HepG2 (cell line): Measurements from ENCODE around the gene MEGF11. TPM values are rescaled to one million over a fixed set of nuclear protein-coding genes. Genes with fewer than 3 reads are reported as not detected.

Experiments
- ATAC-seq: fragments of 200-7000 bp; cut with Tn5 transposase; 3 replicates; pipeline ENCODE4 v1.9.1; 2020; ENCODE audit warnings: mild to moderate bottlenecking, moderate library complexity
- BruUV-seq: library from RNA; stranded (reverse); fragments of 400-500 nt; replicated peaks from 2 replicates; lab custom pipeline; 2021; lab: Mats Ljungman, UMichigan
- CTCF ChIA-PET: fragments of 300-600 bp; formaldehyde crosslinking; extraction: SDS; loops from one replicate; lab custom pipeline; 2021; ENCODE audit warnings: low total read pairs, inconsistent platforms, low intra/inter-chr PET ratio; lab: Yijun Ruan, JAX
- POLR2A ChIA-PET: fragments of 350-600 bp; sonication (Branson Sonifier 250); formaldehyde crosslinking; loops from one replicate; lab custom pipeline; 2020; ENCODE audit warnings: antibody characterized with exemption, inconsistent platforms; lab: Yijun Ruan, JAX
- DNase-seq: peaks from one replicate; pipeline ENCODE4 v3.0.0-alpha.2; 2015; ENCODE audit warnings: low spot score
- FAIRE-seq: peaks from 3 replicates; lab custom pipeline; 2011; peaks lifted over from hg19 to GRCh38; lab: Jason Lieb, UNC
- H2AFZ ChIP-seq: one replicate; pipeline ENCODE4 v1.6.1; 2011; ENCODE audit warnings: low read length, inconsistent platforms
- H3K27ac ChIP-seq: fragments of 300-600 bp; 3 replicates; pipeline ENCODE4 v1.8.0; 2011; ENCODE audit warnings: mixed run types, mild to moderate bottlenecking, mixed read lengths, low read length, inconsistent platforms; ENCODE audit not compliant: insufficient read depth; ENCODE audit errors: extremely low read length
- H3K27me3 ChIP-seq, 2 experiments: fragments of 200-600 bp in 1 of 2; 2 replicates in 1 of 2; 3 replicates in 1 of 2; pipeline versions ENCODE4 v1.6.0 to v1.8.0; 2011; ENCODE audit warnings: low read length in 2 of 2, mild to moderate bottlenecking in 2 of 2, moderate library complexity in 2 of 2, inconsistent platforms in 1 of 2; ENCODE audit not compliant: insufficient read depth in 2 of 2, control insufficient read depth in 1 of 2
- H3K36me3 ChIP-seq, 2 experiments: fragments of 200-600 bp in 1 of 2; replicated peaks in 1 of 2; 2 replicates in 1 of 2; 3 replicates in 1 of 2; pipeline versions ENCODE4 v1.5.1 to v1.8.0; 2011; ENCODE audit warnings: low read length in 2 of 2, inconsistent platforms in 1 of 2; ENCODE audit not compliant: insufficient read depth in 2 of 2, control insufficient read depth in 1 of 2
- H3K4me1 ChIP-seq: 2 replicates; pipeline ENCODE4 v1.5.1; 2012; ENCODE audit warnings: low read length, inconsistent platforms; ENCODE audit not compliant: insufficient read depth
- H3K4me2 ChIP-seq: 2 replicates; pipeline ENCODE4 v1.6.0; 2011; ENCODE audit warnings: low read depth, low read length, inconsistent platforms
- H3K4me3 ChIP-seq, 3 experiments: fragments of 200-600 bp in 1 of 3; sonication (generic), shearing (Covaris generic) in 1 of 3; replicated peaks in 1 of 3; 2 replicates each; pipeline ENCODE4 v1.5.1; 2011 to 2016; ENCODE audit warnings: low read length in 3 of 3, inconsistent platforms in 2 of 3, low read depth in 2 of 3, mild to moderate bottlenecking in 2 of 3, control low read depth in 1 of 3, mixed read lengths in 1 of 3; ENCODE audit not compliant: insufficient read depth in 1 of 3
- H3K79me2 ChIP-seq: one replicate; pipeline ENCODE4 v1.6.1; 2011; ENCODE audit warnings: low read length, inconsistent platforms; ENCODE audit not compliant: insufficient read depth
- H3K9ac ChIP-seq: 2 replicates; pipeline ENCODE4 v1.6.0; 2011; ENCODE audit warnings: mild to moderate bottlenecking, low read depth, low read length, inconsistent platforms; ENCODE audit not compliant: insufficient read depth
- H3K9me3 ChIP-seq: 2 replicates; pipeline ENCODE4 v1.5.1; 2012; ENCODE audit warnings: mild to moderate bottlenecking, low read length
- H4K20me1 ChIP-seq: 2 replicates; pipeline ENCODE4 v1.6.0; 2011; ENCODE audit warnings: inconsistent platforms, mild to moderate bottlenecking, low read length, moderate library complexity; ENCODE audit not compliant: insufficient read depth
- ATF4 ChIP-seq, 2 experiments: fragments of 450-650 bp in 1 of 2; sonication (generic) in 1 of 2; formaldehyde crosslinking; IDR thresholded peaks; 2 replicates each; pipeline versions ENCODE4 v1.5.0 to v1.8.0; 2020 to 2022; ENCODE audit warnings: mild to moderate bottlenecking in 1 of 2, missing genetic modification reagents in 1 of 2
- FOXA3 ChIP-seq: IDR thresholded peaks from 2 replicates; pipeline ENCODE4 v1.6.1; 2016; ENCODE audit warnings: missing genetic modification reagents, missing compliant biosample characterization
- GABPA ChIP-seq, 2 experiments: IDR thresholded peaks; 2 replicates each; pipeline ENCODE4 v1.6.1; 2011 to 2016; ENCODE audit warnings: low read depth in 2 of 2, low read length in 1 of 2, missing biosample characterization in 1 of 2, missing genetic modification characterization in 1 of 2
- GATAD2A ChIP-seq: IDR thresholded peaks from 2 replicates; pipeline ENCODE4 v1.6.1; 2016
- MATR3 ChIP-seq: sonication (generic); formaldehyde crosslinking; IDR thresholded peaks from 2 replicates; pipeline ENCODE4 v1.4.0; 2020; ENCODE audit warnings: missing genetic modification reagents
- SATB2 ChIP-seq: sonication (generic); formaldehyde crosslinking; IDR thresholded peaks from 2 replicates; pipeline ENCODE4 v1.5.0; 2020; ENCODE audit warnings: missing genetic modification reagents
- SP2 ChIP-seq: sonication (generic); formaldehyde crosslinking; IDR thresholded peaks from 2 replicates; pipeline ENCODE4 v1.5.1; 2020; ENCODE audit warnings: mild to moderate bottlenecking, missing genetic modification reagents
- WGBS: methylation state at CpG from one replicate; pipeline ENCODE4 v1.1.6; 2017; ENCODE audit warnings: low lambda C conversion rate; 5-methylcytosine and 5-hydroxymethylcytosine counted together
- in situ Hi-C: cut with HindIII; loops from 2 replicates; pipeline ENCODE4 v1.10.0; 2017; ENCODE audit warnings: low pct_unique_long_range_greater_than_20kb; ENCODE audit not compliant: extremely low pct_ligation_motif_present
- intact Hi-C: fragments of 100-400 bp; cut with micrococcal nuclease; formaldehyde crosslinking; loops from one replicate; pipeline ENCODE4 v1.10.0; 2022; ENCODE audit not compliant: unreplicated experiment
- polyA plus RNA-seq, 8 experiments: library from polyadenylated mRNA; depleted of rRNA in 3 of 8; stranded (reverse) in 7 of 8; unstranded in 1 of 8; fragments of >200 nt; fragmentation: Illumina TruSeq in 4 of 8; extraction: Trizol in 4 of 8; gene quantifications; 2 replicates each; pipeline versions ENCODE4 v1.2.1 to v1.2.3, GENCODE V29; 2011 to 2016; ENCODE audit warnings: low read depth in 4 of 8, missing spikeins in 1 of 8, mixed read lengths in 1 of 8; ENCODE audit not compliant: insufficient read depth in 1 of 8
- total RNA-seq, 5 experiments: library from RNA; depleted of rRNA; stranded (reverse); fragments of >200 nt; fragmentation: Illumina TruSeq; extraction: Trizol; gene quantifications; 2 replicates each; pipeline ENCODE4 v1.2.3, GENCODE V29; 2016; ENCODE audit warnings: low read depth in 1 of 5
- TF ChIP-seq, protein P1 (sequence below): IDR thresholded peaks from 2 replicates; pipeline ENCODE4 v1.6.1; 2016

The MEGF11 gene
- total and polyA plus RNA-seq, 2 of the 13 experiments (the other 11 are each of a cell fraction or from before 2014, with no cell fraction given): not detected

DNA sequence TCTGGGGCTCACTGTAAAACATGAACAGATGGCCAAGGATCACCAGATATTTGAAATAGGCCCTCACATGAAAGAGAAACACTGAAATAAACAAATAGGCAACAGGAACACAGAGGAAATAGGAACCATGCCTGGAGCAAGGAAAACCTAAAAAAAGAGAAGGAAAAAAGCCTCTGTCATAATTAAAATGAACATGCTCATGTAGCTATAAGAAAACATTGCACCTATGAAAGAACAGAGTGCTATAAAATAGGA lies 281.9 kb downstream of the MEGF11 start:
- FAIRE-seq (no peak), ATAC-seq (no peak), DNase-seq (no peak)
- no peak overlapping the region for H3K9ac ChIP-seq
- H3K27me3 ChIP-seq: peaks cover 4 to 36% of the 10 kb centered on the region in 2 experiments; a peak in 4 of 5 replicates
- no TSS peak for BruUV-seq
- ChIA-PET POLR2A (no interaction called here), CTCF (no interaction called here)
- no peaks in the 10 kb centered on the region for H4K20me1 ChIP-seq
- H3K9me3 ChIP-seq: no peaks in the 10 kb centered on the region
- intact Hi-C loops: no loop called here
- no peak overlapping the region for H3K4me2 ChIP-seq
- H3K36me3 ChIP-seq: no peaks in the 10 kb centered on the region
- peak overlapping the region; percentile 15 for H2AFZ ChIP-seq
- no peaks in the 10 kb centered on the region for H3K4me1 ChIP-seq
- H3K4me3 ChIP-seq: no peak overlapping the region
- TF ChIP-seq MATR3 (CRISPR knock-in tag) (no peak), GABPA (IDR thresholded peaks at IDR 0.05; ENCODE audit: low read depth, low read length) (no peak), GABPA (CRISPR knock-in tag; IDR thresholded peaks at IDR 0.05; ENCODE audit: low read depth) (no peak), SATB2 (CRISPR knock-in tag) (no peak), SP2 (CRISPR knock-in tag) (no peak)
- no peaks in the 10 kb centered on the region for H3K79me2 ChIP-seq
- no peak overlapping the region for H3K27ac ChIP-seq
- in situ Hi-C loops: no loop called here

- FAIRE-seq: no peak
- no peak for DNase-seq
Observed at GRCh38 chr15:65970937-65971740, 282.4 kb downstream of the MEGF11 start.

More at GRCh38 chr15:65970937-65971740, 282.4 kb downstream of the MEGF11 start:
- CTCF ChIA-PET: no interaction called here
- Histone ChIP-seq H3K9ac (no peak overlapping the region), H3K9me3 (no peaks in the 10 kb centered on the region), H3K27me3 (peaks cover 4 to 40% of the 10 kb centered on the region in 2 experiments; a peak in 4 of 5 replicates), H3K36me3 (no peaks in the 10 kb centered on the region), H3K79me2 (no peaks in the 10 kb centered on the region), H3K4me1 (no peaks in the 10 kb centered on the region), H3K4me2 (no peak overlapping the region; the same call in 1 of the 2 replicates), H3K4me3 (no peak overlapping the region), H4K20me1 (no peaks in the 10 kb centered on the region), H2AFZ (peak overlapping the region; percentile 15), H3K27ac (no peak overlapping the region)
- in situ Hi-C loops: no loop called here
- peak in 1 of 2 experiments; percentile 91; a peak in 2 of 4 replicates for TF ChIP-seq ATF4 (CRISPR knock-in tag; IDR thresholded peaks at IDR 0.05)
- no peak for TF ChIP-seq GATAD2A (CRISPR knock-in tag)
- TF ChIP-seq, protein P1, sequence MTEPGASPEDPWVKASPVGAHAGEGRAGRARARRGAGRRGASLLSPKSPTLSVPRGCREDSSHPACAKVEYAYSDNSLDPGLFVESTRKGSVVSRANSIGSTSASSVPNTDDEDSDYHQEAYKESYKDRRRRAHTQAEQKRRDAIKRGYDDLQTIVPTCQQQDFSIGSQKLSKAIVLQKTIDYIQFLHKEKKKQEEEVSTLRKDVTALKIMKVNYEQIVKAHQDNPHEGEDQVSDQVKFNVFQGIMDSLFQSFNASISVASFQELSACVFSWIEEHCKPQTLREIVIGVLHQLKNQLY (CRISPR knock-in tag): no peak
- TF ChIP-seq FOXA3: 0 out of 2 replicates have a peak, but pooled peaks have one; percentile 26
- POLR2A ChIA-PET: no interaction called here
- intact Hi-C loops: no loop called here
- 2% methylated on average over 6 of the region's 8 CpGs for WGBS
- BruUV-seq: no TSS peak
- ATAC-seq: no peak
